Panc1 (cell line): ENCODE data around the gene TDRKH.

Source experiments
- CTCF ChIP-seq: fragments of 450-650 bp; IDR thresholded peaks from 2 replicates; pipeline ENCODE4 v1.5.1; 2017; ENCODE audit warnings: mild to moderate bottlenecking
- POLR2AphosphoS5 ChIP-seq: IDR thresholded peaks from 2 replicates; pipeline ENCODE4 v1.6.1; 2012; ENCODE audit warnings: mild to moderate bottlenecking, low read depth, low read length, moderate library complexity

- TF ChIP-seq CTCF (no peak), POLR2AphosphoS5 (no peak)
Measured at GRCh38 chr1:151828921-151829320, 38.6 kb upstream of the TDRKH start.
